Caki2 (cell line): ENCODE measurements around the gene ZNF398. TPM values are rescaled to one million over a fixed set of nuclear protein-coding genes. Genes with fewer than 3 reads are reported as not detected.
A peak's percentile ranks its signal among the peaks of the same experiment; 100 is the strongest.

Source experiments
- DNase-seq: peaks from one replicate; pipeline ENCODE4 v3.0.0-alpha.2; 2015; ENCODE audit warnings: low read depth
- in situ Hi-C: cut with HindIII; loops from 2 replicates; pipeline ENCODE4 v1.10.0; 2016; ENCODE audit warnings: low sequenced_read_pairs, low pct_unique_long_range_greater_than_20kb, mixed read lengths
- total RNA-seq: library from RNA; depleted of rRNA; stranded (reverse); fragments of >200 nt; shearing (Covaris generic); gene quantifications from 2 replicates; pipeline ENCODE4 v1.2.3, GENCODE V29; 2014; ENCODE audit warnings: low replicate concordance; rRNA removed

The ZNF398 gene, protein sequence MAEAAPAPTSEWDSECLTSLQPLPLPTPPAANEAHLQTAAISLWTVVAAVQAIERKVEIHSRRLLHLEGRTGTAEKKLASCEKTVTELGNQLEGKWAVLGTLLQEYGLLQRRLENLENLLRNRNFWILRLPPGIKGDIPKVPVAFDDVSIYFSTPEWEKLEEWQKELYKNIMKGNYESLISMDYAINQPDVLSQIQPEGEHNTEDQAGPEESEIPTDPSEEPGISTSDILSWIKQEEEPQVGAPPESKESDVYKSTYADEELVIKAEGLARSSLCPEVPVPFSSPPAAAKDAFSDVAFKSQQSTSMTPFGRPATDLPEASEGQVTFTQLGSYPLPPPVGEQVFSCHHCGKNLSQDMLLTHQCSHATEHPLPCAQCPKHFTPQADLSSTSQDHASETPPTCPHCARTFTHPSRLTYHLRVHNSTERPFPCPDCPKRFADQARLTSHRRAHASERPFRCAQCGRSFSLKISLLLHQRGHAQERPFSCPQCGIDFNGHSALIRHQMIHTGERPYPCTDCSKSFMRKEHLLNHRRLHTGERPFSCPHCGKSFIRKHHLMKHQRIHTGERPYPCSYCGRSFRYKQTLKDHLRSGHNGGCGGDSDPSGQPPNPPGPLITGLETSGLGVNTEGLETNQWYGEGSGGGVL
- total RNA-seq = 2.4 and 2.9 TPM in 2 replicates

DNA sequence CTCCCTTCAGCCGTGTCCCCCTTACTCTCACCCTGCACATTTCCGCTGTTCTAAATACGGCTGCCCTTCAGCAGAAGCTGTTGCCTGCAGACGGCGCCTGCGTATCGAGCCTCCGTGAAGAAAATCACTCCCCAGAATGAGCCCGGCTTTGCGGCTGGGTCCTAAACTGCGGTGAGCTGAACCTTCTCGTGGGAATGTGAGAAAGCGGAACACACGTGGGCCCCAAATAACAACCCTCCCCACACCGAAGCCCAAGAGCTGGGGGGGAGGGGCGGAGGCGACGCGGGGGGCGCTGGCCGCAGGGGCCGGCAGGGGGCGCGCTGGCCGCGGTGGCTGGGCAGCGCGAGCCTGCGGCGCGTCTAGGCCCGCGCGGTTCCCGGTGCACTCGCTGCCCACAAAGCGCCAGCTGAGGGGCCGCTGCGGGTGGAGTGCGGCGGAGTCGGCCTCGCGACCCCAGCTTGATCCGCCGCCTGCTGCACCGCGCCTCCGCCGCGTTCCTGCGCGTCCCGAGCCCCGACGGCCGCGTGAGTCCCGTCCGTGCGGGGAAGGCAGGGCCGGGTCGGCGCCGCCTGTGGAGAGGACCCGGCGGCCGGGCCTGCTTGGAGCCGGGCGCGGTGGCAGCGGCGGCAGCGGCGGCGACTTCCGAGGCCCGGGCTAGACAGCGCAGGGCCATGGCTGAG lies at the start of gene ZNF398:
ZNF398 (plus strand) TSS at position 382 of the 680 bp plus-strand sequence; CDS start at position 672, 290 bp downstream.
- in situ Hi-C loops = no loop called here
- DNase-seq = peak; percentile 75

DNA sequence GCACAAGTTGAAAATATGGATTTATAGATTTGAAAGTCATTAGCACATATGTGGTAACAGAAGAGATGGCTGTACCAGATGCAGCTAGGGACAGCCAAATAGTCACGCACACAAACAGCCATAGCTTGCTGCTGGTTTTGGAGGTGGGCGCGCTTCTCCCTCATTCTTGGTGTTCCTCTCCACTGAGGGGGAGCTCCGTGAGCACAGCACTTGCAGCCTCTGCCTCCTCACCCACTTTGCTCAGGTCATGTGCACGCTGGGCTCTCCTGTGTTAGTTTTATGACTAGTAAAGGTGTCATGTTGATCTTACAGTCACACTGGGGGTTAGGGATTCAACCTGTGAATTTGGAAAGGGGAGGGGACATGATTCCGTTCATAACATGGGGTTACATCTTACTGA lies 48.2 kb upstream of the ZNF398 start:
- in situ Hi-C loops = no loop called here
- DNase-seq = no peak

DNA sequence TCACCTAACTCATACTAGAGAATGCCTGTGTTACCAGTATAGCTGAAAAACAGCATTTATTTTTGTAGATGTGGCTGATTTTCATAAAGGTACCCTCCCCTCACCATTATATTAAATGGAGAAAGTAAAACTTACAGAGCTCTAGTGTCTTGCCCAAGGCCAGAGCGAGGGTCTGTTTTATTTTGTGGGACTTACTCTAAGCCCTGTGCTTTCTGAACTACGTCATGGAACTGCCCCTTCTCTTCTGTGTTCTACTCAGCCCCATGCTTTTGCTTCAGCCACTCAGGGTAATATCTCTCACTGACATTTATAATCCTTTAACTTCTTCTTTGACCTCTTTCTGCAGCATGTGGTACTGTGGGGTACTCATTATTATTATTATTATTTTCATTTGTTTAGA lies 46.4 kb upstream of the ZNF398 start:
- DNase-seq = no peak
- in situ Hi-C loops = no loop called here

DNA sequence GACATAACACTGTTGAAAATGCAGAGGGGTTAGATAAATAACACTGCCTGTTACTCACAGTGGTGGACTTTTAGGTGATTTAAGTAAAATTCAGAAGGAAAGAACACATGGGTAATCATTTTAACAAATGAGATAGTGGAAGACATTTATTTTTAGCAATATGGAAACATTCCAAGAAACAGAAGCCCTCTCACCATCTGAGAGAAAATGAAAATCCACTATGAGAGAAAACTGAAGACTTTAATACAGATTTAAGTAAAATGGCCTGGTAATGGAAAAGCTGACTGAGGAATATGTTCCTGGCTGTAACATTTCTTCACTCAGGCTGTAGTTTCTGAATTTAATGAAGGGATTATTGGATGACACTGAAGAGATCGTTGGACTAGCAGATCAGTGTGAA lies 44.6 kb upstream of the ZNF398 start:
- in situ Hi-C loops = no loop called here
- DNase-seq = no peak

DNA sequence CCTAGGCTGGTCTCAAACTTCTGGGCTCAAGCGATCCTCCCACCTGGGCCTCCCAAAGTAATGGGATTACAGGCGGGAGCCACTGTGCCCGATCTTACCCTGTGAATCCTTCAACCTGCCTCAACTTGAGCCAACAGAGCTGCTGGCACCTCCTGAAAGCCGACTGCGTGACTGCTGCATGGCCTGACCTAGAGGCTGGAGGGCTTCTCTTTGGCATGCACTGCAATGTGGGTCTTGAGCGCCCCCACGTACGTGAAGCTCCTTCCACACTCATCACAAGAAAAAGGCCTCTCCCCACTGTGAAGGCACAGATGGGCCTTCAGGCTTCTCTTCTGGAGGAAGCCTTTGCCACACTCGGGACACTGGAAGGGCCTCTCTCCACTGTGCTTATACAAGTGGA lies 43.8 kb upstream of the ZNF398 start:
- no peak for DNase-seq

DNA sequence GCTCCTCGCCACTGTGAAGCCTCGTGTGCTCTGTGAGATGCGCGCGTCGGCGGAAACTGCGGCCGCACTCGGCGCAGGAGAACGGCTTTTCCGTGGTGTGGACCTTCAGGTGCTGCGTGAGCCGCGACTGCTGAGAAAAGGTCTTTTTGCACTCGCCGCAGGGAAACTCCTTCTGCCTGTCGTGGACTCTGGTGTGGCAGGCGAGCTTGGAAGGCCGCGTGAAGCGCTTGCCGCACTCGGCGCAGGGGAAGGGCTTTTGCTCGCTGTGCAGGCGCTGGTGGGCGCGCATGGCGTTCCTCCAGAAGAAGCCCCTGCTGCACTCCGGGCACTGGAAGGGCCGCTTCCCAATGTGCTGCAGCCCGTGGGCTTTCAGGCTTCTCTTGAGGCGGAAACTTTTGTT lies 43.0 kb upstream of the ZNF398 start:
- in situ Hi-C loops = no loop called here
- no peak for DNase-seq

More for the DNA sequence above, 43.8 kb upstream of the ZNF398 start:
- in situ Hi-C loops = no loop called here

DNA sequence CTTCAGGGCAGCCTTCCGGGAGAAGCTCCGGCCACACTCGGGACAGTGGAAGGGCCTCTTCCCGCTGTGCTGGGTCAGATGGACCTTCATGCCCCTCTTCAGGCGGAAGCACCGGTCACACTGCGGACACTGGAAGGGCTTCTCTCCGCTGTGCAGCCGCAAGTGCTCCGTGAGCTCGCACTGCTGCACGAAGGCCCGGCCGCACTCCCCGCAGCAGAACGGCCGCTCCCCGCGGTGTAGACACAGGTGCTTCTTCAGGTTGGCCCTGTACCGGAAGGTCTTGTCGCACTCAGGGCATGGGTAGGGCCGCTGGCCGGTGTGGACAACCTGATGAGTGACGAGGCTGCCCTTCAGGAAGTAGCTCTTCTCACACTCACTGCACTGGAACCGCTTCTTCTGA lies 42.5 kb upstream of the ZNF398 start:
- in situ Hi-C loops = no loop called here
- DNase-seq = no peak

DNA sequence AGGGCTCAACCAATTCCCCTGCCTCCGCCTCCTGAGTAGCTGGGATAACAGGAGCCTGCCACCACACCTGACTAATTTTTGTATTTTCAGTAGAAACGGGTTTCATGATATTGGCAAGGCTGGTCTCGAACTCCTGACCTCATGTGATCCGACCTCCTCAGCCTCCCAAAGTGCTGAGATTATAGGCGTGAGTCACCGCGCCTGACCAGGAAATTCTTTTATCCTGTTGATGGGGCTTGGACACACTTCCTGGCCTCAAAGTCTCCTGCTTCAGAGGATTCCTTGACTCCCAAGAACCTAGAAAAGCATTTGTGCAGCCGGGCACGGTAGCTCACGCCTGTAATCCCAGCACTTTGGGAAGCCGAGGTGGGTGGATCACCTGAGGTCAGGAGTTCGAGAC lies 37.3 kb upstream of the ZNF398 start:
- no peak for DNase-seq
- in situ Hi-C loops = no loop called here

DNA sequence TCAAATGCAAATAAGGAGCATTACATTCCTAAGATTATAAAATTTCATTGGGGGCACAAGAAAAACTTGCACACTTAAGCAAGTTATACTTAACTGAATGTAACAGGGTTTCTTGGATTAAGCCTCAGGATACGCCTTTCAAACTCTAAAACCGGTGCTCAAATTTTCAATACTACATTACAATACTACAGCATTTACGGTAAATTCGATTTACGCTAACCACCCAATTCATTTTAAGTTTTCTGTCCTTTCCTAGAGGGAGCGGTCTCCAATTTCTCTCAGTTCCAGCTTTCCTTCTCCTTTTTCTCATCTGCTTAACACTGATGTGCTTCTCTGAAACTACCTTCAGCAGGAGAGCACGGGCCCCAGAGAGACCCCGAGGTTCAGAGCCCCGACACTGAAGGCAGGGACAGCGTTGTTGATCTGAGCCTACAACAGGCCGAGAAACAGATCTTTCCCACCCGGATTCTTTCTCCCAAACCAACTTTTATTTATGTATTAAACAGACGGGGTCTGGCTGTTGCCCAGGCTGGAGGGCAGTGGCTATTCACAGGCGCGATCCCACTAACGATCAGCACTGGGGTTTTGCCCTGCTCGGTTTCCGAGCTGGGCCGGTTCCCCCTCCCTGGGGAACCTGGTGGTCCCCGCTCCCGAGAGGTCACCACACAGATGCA lies 21.9 kb upstream of the ZNF398 start:
- no peak for DNase-seq
- in situ Hi-C loops = no loop called here

DNA sequence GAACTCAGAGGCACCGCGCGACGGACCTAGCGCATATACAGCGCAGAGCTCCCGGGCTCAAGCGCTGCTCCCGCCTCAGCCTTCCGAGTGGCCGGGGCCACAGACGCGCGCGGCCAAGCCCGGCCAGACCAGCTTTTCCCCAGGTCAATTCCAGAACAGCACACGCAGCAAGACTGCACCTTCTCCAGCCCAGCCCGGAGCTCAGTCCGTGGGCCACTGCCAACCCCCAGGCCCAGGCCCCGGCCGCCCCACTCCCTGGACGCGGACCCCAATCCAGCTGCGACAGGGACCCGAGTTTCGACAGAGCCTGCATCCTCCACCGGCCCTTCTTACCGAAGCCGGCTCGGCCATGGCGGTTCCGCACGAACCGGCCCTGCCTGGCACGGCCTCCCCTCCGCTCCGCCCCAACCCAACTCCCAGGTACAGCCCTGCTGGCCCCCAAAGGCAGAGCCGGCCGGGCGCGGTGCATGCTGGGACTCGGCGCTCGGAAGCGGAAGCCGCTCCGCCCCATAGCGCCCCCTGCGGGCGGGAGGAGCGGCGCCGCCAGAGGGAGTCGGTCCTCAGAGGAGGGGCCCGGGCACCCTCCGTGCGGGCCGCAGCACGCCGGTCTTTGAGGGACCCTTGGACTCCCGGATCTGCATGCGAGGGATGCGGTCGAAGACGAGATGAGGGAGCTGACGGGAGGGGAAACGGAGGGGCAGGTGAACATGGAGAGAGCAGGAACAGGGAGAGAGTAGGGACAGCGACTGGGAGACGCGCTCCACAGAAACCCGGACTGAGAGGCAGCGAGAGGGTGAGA lies 21.2 kb upstream of the ZNF398 start, which contains the start of gene ZNF425:
ZNF425 (minus strand) TSS at position 462 of the 799 bp plus-strand sequence; CDS start at position 351, 111 bp downstream.
- in situ Hi-C loops = no loop called here
- peak; percentile 96 for DNase-seq

DNA sequence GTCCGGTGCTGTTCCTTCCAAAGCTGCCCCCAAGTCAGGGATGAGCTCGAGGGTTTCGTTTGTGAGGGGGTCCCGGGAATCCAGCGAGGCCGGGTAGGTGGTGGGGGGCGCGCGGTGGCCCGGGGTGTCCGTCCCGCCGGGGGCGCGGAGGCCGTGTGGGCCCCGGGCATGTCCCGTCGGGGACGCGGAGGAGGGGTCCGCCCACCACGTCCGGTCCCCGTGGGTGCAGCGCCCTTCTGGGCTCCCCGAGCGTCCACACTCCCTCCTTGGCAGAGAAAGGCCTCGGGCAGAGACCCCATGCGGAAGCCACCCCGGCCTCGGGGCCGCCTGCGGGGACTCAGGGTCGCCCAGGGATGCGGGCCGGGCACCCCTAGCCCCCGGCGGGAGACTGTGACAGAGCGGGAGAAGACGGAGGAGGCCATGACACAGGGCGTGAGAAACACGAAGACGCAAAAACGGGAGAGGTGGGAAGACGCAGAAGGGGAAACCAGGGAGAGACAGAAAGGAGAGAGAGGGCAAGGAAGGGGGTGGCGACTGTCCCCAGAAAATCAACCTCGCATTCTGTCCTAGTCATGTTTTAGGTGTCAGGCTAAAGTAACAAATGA lies 20.5 kb upstream of the ZNF398 start:
- DNase-seq = no peak
- in situ Hi-C loops = no loop called here

DNA sequence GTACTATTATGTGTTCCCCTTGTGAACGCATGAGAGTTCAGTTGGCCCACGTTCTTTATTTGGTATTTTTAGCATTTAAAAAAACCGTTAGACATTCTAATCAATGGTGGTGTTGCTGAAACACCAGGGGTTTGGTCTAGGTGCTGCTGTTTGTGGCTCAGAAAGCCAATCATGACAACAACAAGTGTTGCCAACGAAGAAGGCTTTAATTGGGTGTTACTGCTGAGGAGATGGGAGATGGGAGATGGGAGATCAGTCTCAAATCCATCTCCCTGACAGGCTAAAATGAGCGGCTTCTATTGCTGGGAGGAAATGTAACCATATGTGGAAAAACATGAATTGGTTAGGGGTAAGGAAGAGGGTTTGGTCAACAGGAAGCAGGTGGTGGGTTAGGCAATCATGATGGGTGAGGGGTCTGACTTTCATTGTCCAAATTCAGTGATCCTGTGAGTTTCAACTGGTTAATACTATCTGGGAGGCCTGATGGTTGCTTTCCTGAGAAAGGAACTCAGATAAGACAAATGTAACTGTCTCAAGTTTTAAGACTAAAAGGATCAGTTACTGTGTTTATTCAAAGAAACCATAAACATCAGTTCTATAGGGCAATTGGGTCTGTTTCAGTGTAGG lies 16.6 kb upstream of the ZNF398 start:
- in situ Hi-C loops = no loop called here
- no peak for DNase-seq

DNA sequence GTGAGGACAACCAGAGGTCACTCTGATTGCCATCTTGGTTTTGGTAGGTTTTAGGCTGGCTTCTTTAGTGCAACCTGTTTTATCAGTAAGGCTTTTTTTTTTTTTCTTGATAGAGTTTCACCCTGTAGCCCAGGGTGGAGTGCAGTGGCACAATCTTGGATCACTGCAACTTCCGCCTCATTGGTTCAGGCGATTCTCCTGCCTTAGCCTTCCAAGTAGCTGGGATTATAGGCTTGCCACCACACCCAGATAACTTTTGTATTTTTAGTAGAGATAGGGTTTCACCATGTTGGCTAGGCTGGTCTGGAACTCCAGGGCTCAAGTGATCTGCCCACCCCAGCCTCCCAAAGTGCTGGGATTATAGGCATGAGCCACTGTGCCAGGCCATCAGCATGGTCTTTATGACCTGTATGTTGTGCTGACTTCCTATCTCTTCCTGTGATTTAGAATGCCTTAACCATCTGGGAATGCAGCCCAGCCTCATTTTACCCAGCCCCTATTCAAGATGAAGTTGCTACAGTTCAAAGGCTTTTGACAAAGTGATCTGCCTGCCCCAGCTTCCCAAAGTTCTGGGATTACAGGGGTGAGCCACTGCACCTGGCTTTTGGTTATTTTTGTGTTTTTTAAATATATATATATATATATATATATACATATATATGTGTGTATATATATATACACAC lies 14.1 kb upstream of the ZNF398 start:
- no peak for DNase-seq
- in situ Hi-C loops = no loop called here

DNA sequence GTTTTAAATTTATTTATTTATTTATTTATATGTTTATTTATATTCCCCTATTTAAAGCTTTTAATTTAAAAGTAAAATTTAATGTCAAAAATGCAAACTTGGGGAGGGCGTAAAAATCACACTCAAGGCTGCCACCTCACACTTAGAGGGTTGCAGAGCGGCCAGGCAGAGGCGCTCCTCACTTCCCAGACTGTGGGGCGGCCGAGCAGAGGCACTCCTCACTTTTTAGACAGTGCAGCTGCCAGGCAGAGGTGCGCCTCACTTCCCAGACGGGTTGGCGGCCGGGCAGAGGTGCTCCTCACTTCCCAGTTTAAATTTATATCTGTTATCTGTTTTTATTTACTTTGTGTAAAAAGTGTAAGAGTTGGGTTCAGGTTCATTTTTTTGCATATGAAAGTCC lies 11.1 kb upstream of the ZNF398 start:
- DNase-seq = no peak
- in situ Hi-C loops = no loop called here

DNA sequence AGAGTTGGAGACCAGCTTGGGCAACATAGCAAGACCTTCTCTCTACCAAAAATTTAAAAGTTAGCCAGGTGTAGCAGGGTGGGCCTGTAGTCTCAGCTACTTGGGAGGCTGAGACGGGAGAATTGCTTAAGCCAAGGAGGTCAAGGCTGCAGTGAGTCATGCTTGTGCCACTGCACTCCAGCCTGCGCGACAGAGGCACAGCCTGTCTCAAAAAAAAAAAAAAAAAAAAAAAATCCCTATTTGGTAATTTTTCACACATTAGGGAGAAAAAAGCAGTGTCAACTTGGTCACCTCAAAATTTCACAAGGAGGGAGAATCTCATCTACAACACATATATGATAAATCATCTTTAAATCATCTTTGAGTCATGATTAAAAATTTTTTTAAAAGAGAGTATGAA lies 6.4 kb upstream of the ZNF398 start:
- in situ Hi-C loops = no loop called here

DNA sequence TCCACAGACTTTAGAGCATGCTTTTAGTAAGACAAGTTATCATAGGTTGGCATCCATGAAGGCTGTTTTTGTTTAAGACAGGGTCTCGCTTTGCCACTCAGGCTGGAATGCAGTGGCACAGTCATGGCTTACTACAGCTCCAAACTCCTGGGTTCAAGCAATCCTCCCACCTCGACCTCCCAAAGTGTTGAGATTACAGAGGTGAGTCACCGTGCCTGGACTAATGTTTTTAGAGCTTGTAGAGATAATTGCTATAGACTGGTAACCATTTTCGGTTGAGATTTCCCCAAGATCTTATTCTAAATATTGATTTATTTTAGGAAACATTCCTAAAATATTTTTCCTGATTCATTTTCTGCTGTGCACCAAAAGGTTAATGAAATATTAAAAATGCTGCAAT lies 5.4 kb upstream of the ZNF398 start:
- DNase-seq = no peak
- in situ Hi-C loops = no loop called here

More for the DNA sequence above, 6.4 kb upstream of the ZNF398 start:
- DNase-seq = peak; percentile 10
